Cardiac fibroblast (primary cell): ENCODE measurements around the gene OTX2.

ENCODE experiments used
- DNase-seq, 2 donors: peaks; one replicate each; pipeline versions ENCODE4 v3.0.0 to v3.0.0-alpha.2; 2010; ENCODE audit warnings: low read depth in 2 of 2
- H3K4me3 ChIP-seq, 2 donors: replicated peaks in 1 of 2; 1 replicate in 1 of 2; 2 replicates in 1 of 2; pipeline ENCODE4 v1.5.1; 2011; ENCODE audit warnings: low read depth in 2 of 2, low read length in 2 of 2, mild to moderate bottlenecking in 2 of 2, moderate library complexity in 1 of 2
- TF ChIP-seq, protein P1 (sequence below): IDR thresholded peaks from one replicate; pipeline ENCODE4 v1.5.1; 2011; ENCODE audit warnings: low read depth, mild to moderate bottlenecking, low read length, inconsistent platforms

OTX2 gene

GRCh38 chr14:56821177-56821576, 10.9 kb upstream of the OTX2 start:
- H3K4me3 ChIP-seq: no peak overlapping the region
- TF ChIP-seq, protein P1, sequence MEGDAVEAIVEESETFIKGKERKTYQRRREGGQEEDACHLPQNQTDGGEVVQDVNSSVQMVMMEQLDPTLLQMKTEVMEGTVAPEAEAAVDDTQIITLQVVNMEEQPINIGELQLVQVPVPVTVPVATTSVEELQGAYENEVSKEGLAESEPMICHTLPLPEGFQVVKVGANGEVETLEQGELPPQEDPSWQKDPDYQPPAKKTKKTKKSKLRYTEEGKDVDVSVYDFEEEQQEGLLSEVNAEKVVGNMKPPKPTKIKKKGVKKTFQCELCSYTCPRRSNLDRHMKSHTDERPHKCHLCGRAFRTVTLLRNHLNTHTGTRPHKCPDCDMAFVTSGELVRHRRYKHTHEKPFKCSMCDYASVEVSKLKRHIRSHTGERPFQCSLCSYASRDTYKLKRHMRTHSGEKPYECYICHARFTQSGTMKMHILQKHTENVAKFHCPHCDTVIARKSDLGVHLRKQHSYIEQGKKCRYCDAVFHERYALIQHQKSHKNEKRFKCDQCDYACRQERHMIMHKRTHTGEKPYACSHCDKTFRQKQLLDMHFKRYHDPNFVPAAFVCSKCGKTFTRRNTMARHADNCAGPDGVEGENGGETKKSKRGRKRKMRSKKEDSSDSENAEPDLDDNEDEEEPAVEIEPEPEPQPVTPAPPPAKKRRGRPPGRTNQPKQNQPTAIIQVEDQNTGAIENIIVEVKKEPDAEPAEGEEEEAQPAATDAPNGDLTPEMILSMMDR: no peak
- no peak for DNase-seq

DNA sequence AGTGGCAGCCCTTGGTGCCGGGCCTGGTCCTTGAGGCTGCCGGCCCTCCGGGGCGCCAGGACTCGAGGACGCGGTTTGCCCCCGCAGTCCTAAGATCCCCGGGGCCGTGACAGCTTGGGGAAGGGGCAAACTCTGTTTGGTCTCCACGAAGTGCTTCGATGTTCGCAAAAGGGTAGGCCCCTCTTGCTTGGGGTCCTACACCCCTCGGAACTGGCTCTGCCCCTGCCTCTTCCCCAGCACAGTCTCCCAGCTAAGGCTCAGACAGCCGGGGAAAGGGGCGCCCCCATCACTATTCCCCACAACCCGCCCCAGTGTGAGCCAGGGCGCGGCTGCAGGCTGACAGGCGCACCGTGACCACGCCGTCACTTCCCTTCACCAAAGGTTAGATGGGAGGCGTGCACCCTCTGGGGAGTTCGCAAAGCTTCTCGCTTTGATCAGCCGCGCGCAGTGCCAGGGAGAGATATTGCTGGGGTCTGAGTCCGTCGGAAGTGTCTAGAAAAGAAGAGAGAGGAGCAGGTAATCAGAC, 7.2 kb upstream of the OTX2 start:
- no peak for DNase-seq
- TF ChIP-seq, protein P1: no peak
- no peak overlapping the region for H3K4me3 ChIP-seq

- TF ChIP-seq, protein P1: no peak
- DNase-seq: peak in 1 of 2 donors; percentile 9
- no peak overlapping the region for H3K4me3 ChIP-seq
Observed at GRCh38 chr14:56816574-56817391, 6.5 kb upstream of the OTX2 start.

- no peak overlapping the region for H3K4me3 ChIP-seq
- DNase-seq: no peak
- TF ChIP-seq, protein P1: no peak
Observed at GRCh38 chr14:56815745-56816144, 5.5 kb upstream of the OTX2 start.

DNA sequence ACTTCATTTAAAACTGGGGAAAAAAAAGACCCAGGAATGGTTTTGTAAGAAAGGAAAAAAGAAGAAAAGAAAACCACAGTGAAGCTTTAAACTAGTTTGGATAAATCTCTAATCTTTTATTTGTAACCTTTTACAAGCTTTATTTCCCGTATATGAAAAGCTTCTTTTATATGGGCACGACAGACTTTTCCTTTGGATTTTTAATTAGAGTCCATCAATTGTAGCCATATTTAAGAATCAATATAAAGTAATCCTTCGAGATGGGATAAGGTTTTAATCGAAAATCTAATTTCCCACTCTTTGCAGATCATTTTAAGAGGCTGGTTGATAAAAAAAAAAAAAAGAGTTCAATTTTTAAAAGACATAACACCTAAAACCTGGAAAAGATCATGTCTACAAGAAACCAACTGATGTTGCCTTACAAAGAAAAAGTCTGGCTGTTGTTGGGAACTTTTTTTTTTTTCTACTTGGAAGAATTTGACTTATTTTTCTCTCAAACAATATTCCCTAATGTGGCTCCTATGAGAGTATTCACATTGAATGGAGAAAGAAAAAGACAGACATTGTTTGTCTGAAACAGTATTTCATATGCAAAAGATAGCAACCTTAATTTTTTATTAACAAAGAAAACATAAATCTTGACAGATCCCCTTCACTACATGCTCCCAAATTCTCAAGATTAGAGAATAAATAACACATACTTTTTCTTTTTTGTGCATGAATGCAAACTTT, 4.9 kb upstream of the OTX2 start:
- TF ChIP-seq, protein P1: no peak
- H3K4me3 ChIP-seq: no peak overlapping the region
- no peak for DNase-seq

GRCh38 chr14:56814519-56814959, 4.3 kb upstream of the OTX2 start:
- no peak for DNase-seq
- TF ChIP-seq, protein P1: no peak
- no peak overlapping the region for H3K4me3 ChIP-seq
